Measurements from ENCODE around the gene GAS1. TPM values are rescaled to one million over a fixed set of nuclear protein-coding genes. Genes with fewer than 3 reads are reported as not detected.

Gene GAS1
- total RNA-seq, 1 donor from 2014 or later, result 70.0 TPM

- peaks cover 30% of the 10 kb centered on the region for H3K4me1 Mint-ChIP-seq (ENCODE audit: low read depth)
- peaks cover 5% of the 10 kb centered on the region for H3K9me3 Mint-ChIP-seq (ENCODE audit: low read depth)
- DNase-seq (ENCODE audit: low spot score), result no peak
- no peak for TF ChIP-seq CTCF (IDR thresholded peaks at IDR 0.05)
- H3K4me3 Mint-ChIP-seq (ENCODE audit: unreplicated experiment), result no peak overlapping the region
- H3K27ac Mint-ChIP-seq (ENCODE audit: unreplicated experiment), result no peak overlapping the region
- peaks cover 2% of the 10 kb centered on the region for H3K36me3 Mint-ChIP-seq (ENCODE audit: low read depth)
- no peaks in the 10 kb centered on the region for H3K27me3 Mint-ChIP-seq (ENCODE audit: low read depth)
Observed at GRCh38 chr9:86925686-86926085, 21.6 kb downstream of the GAS1 start.

GRCh38 chr9:86924206-86924605, 23.1 kb downstream of the GAS1 start:
- Mint-ChIP-seq H3K4me3 (ENCODE audit: unreplicated experiment) (no peak overlapping the region), H3K4me1 (ENCODE audit: low read depth) (peaks cover 30% of the 10 kb centered on the region), H3K27ac (ENCODE audit: unreplicated experiment) (no peak overlapping the region), H3K27me3 (ENCODE audit: low read depth) (no peaks in the 10 kb centered on the region), H3K9me3 (ENCODE audit: low read depth) (no peaks in the 10 kb centered on the region), H3K36me3 (ENCODE audit: low read depth) (peaks cover 2% of the 10 kb centered on the region)
- TF ChIP-seq CTCF (IDR thresholded peaks at IDR 0.05), result no peak
- DNase-seq (ENCODE audit: low spot score), result no peak

GRCh38 chr9:86921151-86921923, 26.0 kb downstream of the GAS1 start:
- no peak for TF ChIP-seq CTCF (IDR thresholded peaks at IDR 0.05)
- Mint-ChIP-seq H3K27me3 (ENCODE audit: low read depth) (no peaks in the 10 kb centered on the region), H3K27ac (ENCODE audit: unreplicated experiment) (no peak overlapping the region)

GRCh38 chr9:86918556-86918955, 28.8 kb downstream of the GAS1 start:
- Mint-ChIP-seq H3K4me1 (ENCODE audit: low read depth) (peaks cover 13% of the 10 kb centered on the region), H3K9me3 (ENCODE audit: low read depth) (peaks cover 12% of the 10 kb centered on the region), H3K4me3 (ENCODE audit: unreplicated experiment) (no peak overlapping the region), H3K27me3 (ENCODE audit: low read depth) (no peaks in the 10 kb centered on the region), H3K27ac (ENCODE audit: unreplicated experiment) (no peak overlapping the region), H3K36me3 (ENCODE audit: low read depth) (peaks cover 4% of the 10 kb centered on the region)
- DNase-seq (ENCODE audit: low spot score), result no peak
- no peak for TF ChIP-seq CTCF (IDR thresholded peaks at IDR 0.05)

More at GRCh38 chr9:86921151-86921923, 26.0 kb downstream of the GAS1 start:
- Mint-ChIP-seq H3K4me3 (ENCODE audit: unreplicated experiment) (no peak overlapping the region), H3K9me3 (ENCODE audit: low read depth) (peaks cover 5% of the 10 kb centered on the region), H3K36me3 (ENCODE audit: low read depth) (peaks cover 2% of the 10 kb centered on the region), H3K4me1 (ENCODE audit: low read depth) (peaks cover 23% of the 10 kb centered on the region)
- DNase-seq (ENCODE audit: low spot score), result no peak

GRCh38 chr9:86912210-86912609, 35.1 kb downstream of the GAS1 start:
- H3K9me3 Mint-ChIP-seq (ENCODE audit: low read depth), result peaks cover 27% of the 10 kb centered on the region
- H3K36me3 Mint-ChIP-seq (ENCODE audit: low read depth), result peaks cover 2% of the 10 kb centered on the region
- H3K4me3 Mint-ChIP-seq (ENCODE audit: unreplicated experiment), result no peak overlapping the region
- H3K27ac Mint-ChIP-seq (ENCODE audit: unreplicated experiment), result no peak overlapping the region
- no peak for DNase-seq (ENCODE audit: low spot score)
- peaks cover 23% of the 10 kb centered on the region for H3K4me1 Mint-ChIP-seq (ENCODE audit: low read depth)
- no peak for TF ChIP-seq CTCF (IDR thresholded peaks at IDR 0.05)
- H3K27me3 Mint-ChIP-seq (ENCODE audit: low read depth), result no peaks in the 10 kb centered on the region

Data from chondrocyte (in vitro differentiated cells).